Measurements from ENCODE around the gene XPO4. TPM values are rescaled to one million over a fixed set of nuclear protein-coding genes. Genes with fewer than 3 reads are reported as not detected.
A peak's percentile ranks its signal among the peaks of the same experiment; 100 is the strongest.

Gene XPO4
- total and polyA plus RNA-seq, 4 experiments from 2014 or later: 5.2 to 27.4 (median 17.3) TPM

DNA sequence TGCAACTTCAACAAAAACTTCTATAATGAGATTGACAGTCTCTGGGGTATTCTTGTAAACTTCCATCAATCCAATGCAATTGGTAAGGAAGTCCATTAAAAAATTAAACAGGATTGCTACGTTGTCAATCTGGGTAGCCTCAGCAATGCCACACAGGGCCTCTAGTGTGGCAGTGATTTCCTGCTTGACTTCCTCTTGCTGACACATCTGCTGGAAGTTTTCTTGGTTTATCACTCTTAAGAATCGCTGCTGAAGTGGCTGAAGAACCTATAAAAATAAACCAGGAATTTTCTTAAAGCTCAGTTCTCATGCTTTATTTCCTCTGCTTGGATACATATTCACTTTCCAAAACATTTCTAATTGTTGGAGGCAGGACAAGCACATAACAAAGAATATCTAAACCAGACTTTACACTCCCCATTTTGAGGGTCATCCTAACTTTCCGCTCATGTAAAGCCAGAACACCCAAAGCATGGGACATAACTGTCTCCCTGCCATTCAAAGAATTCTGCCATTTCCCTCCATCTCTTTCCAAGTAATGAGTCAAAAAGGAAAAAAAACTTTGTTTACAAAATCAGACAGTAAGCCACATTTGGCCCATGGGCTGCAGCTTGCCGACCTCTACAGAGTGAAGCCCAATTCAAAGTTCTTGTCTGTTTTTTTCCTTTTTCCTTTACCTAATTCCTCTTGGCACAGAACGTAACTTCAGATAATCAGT is 105.6 kb downstream of the XPO4 start:
- Mint-ChIP-seq H3K4me3 (no peak overlapping the region), H3K9me3 (no peaks in the 10 kb centered on the region), H3K36me3 (peaks cover 57 to 65% of the 10 kb centered on the region in 2 donors), H3K27me3 (no peaks in the 10 kb centered on the region), H3K27ac (peak overlapping the region in 5 of 7 donors; percentile 8 to 73 (median 37)), H3K4me1 (peaks cover 10 to 17% (median 14%) of the 10 kb centered on the region in 4 donors)
- H3K36me3 ChIP-seq (ENCODE audit: insufficient read depth, low read length): peaks cover 30% of the 10 kb centered on the region
- H3K27me3 ChIP-seq (ENCODE audit: insufficient read depth, low read length): no peaks in the 10 kb centered on the region
- no peak overlapping the region for H3K27ac ChIP-seq (ENCODE audit: low read depth, low read length)
- POLR2A ChIA-PET (ENCODE audit: partially characterized antibody): no interaction called here
- intact Hi-C loops (cut with micrococcal nuclease): no loop called here
- H3K4me3 ChIP-seq (ENCODE audit: low read length in 2 of 2): no peak overlapping the region
- H3K4me1 ChIP-seq (ENCODE audit: insufficient read depth, low read length): peaks cover 10% of the 10 kb centered on the region
- H3K9me3 ChIP-seq (ENCODE audit: control insufficient read depth in 1 of 2, low read length in 2 of 2): no peaks in the 10 kb centered on the region
- CTCF ChIA-PET (ENCODE audit: partially characterized antibody): no interaction called here
- no peak for DNase-seq

DNA sequence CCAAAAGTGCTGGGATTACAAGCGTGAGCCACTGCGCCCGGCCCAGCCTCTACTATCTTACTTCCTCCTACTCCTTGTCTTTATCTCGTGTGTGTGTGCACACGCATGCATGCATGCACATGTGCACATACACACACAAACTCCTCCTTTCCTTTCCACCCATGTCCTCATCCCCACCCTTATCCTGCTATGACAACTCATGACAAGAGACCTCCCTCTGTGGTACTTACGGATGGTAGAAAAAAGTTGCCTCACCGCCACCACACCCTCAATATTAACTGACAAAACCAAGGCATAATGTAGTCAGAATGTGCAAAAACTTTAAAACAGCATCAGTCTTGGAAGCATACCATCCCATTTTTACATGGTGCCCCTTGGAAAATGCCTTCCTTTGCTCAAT is 112.9 kb downstream of the XPO4 start:
- Mint-ChIP-seq H3K4me1 (peaks cover 0 to 2% (median under 1%) of the 10 kb centered on the region in 4 donors), H3K4me3 (no peak overlapping the region), H3K27me3 (no peaks in the 10 kb centered on the region), H3K27ac (peak overlapping the region in 1 of 7 donors; percentile 58), H3K9me3 (no peaks in the 10 kb centered on the region), H3K36me3 (peaks cover 36 to 55% of the 10 kb centered on the region in 2 donors)
- Histone ChIP-seq H3K9me3 (ENCODE audit: control insufficient read depth in 1 of 2, low read length in 2 of 2) (no peaks in the 10 kb centered on the region), H3K4me1 (ENCODE audit: insufficient read depth, low read length) (no peaks in the 10 kb centered on the region), H3K36me3 (ENCODE audit: insufficient read depth, low read length) (peaks cover 16% of the 10 kb centered on the region), H3K4me3 (ENCODE audit: low read length in 2 of 2) (no peak overlapping the region), H3K27me3 (ENCODE audit: insufficient read depth, low read length) (no peaks in the 10 kb centered on the region), H3K27ac (ENCODE audit: low read depth, low read length) (no peak overlapping the region)
- POLR2A ChIA-PET (ENCODE audit: partially characterized antibody): no interaction called here
- intact Hi-C loops (cut with micrococcal nuclease): no loop called here
- no peak for DNase-seq
- CTCF ChIA-PET (ENCODE audit: partially characterized antibody): no interaction called here

GRCh38 chr13:20788312-20788711 is 114.2 kb downstream of the XPO4 start:
- no peaks in the 10 kb centered on the region for H3K27me3 ChIP-seq (ENCODE audit: insufficient read depth, low read length)
- Mint-ChIP-seq H3K4me1 (peaks cover 0 to 3% (median 1%) of the 10 kb centered on the region in 4 donors), H3K4me3 (no peak overlapping the region), H3K27ac (peak overlapping the region in 1 of 7 donors; percentile 3), H3K27me3 (no peaks in the 10 kb centered on the region), H3K36me3 (peaks cover 33 to 59% of the 10 kb centered on the region in 2 donors), H3K9me3 (no peaks in the 10 kb centered on the region)
- no peaks in the 10 kb centered on the region for H3K9me3 ChIP-seq (ENCODE audit: control insufficient read depth in 1 of 2, low read length in 2 of 2)
- H3K4me3 ChIP-seq (ENCODE audit: low read length in 2 of 2): no peak overlapping the region
- H3K36me3 ChIP-seq (ENCODE audit: insufficient read depth, low read length): peaks cover 26% of the 10 kb centered on the region
- ChIA-PET POLR2A (ENCODE audit: partially characterized antibody) (no interaction called here), CTCF (ENCODE audit: partially characterized antibody) (interaction anchor here (0.7 to 1.4 kb wide), 4 partner anchors 10 to 293 kb away, joined by 3 to 5 read pairs (median 3); no protein-coding TSS in a partner anchor)
- no peak overlapping the region for H3K27ac ChIP-seq (ENCODE audit: low read depth, low read length)
- no peaks in the 10 kb centered on the region for H3K4me1 ChIP-seq (ENCODE audit: insufficient read depth, low read length)
- DNase-seq: no peak
- intact Hi-C loops (cut with micrococcal nuclease): no loop called here

DNA sequence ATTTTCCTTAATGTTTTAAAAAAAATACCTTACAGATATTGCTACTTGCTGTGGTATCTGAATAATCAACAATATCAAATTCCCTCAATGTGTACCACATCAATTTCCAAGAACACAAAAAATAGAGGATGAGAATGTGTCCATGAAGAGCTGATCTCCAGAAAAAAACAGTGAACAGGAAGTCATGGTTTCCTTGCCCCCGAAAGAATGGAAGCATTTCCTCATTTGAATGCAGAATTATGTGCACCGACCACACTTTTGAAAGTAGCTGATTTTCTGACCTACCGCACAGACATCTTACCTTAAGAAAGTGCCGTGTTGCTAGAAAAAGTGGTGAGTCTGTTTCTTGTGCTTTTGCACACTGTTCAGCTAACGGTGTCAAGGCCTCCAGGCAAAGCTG is 115.4 kb downstream of the XPO4 start:
- Mint-ChIP-seq H3K27me3 (no peaks in the 10 kb centered on the region), H3K36me3 (peaks cover 35 to 65% of the 10 kb centered on the region in 2 donors), H3K27ac (peak overlapping the region in 1 of 7 donors; percentile 70), H3K9me3 (no peaks in the 10 kb centered on the region), H3K4me1 (peaks cover 0 to 6% (median 4%) of the 10 kb centered on the region in 4 donors), H3K4me3 (no peak overlapping the region)
- Histone ChIP-seq H3K4me3 (ENCODE audit: low read length in 2 of 2) (no peak overlapping the region), H3K27me3 (ENCODE audit: insufficient read depth, low read length) (no peaks in the 10 kb centered on the region), H3K9me3 (ENCODE audit: control insufficient read depth in 1 of 2, low read length in 2 of 2) (no peaks in the 10 kb centered on the region), H3K4me1 (ENCODE audit: insufficient read depth, low read length) (no peaks in the 10 kb centered on the region), H3K36me3 (ENCODE audit: insufficient read depth, low read length) (peaks cover 29% of the 10 kb centered on the region), H3K27ac (ENCODE audit: low read depth, low read length) (no peak overlapping the region)
- CTCF ChIA-PET (ENCODE audit: partially characterized antibody): interaction anchor here (0.7 to 1.4 kb wide), 5 partner anchors 14 to 227 kb away, joined by 3 to 5 read pairs (median 3); partner anchors contain the start of gene EEF1AKMT1
- POLR2A ChIA-PET (ENCODE audit: partially characterized antibody): interaction anchor here (0.6 to 1.4 kb wide), 2 partner anchors 14 to 294 kb away, joined by 3 to 6 read pairs; partner anchors contain the start of gene EEF1AKMT1
- intact Hi-C loops (cut with micrococcal nuclease): no loop called here
- DNase-seq: no peak

GRCh38 chr13:20782116-20782708 is 120.3 kb downstream of the XPO4 start:
- peak overlapping the region in 1 of 7 donors; percentile 58 for H3K27ac Mint-ChIP-seq
- peaks cover 17 to 41% of the 10 kb centered on the region in 2 donors for H3K36me3 Mint-ChIP-seq
- Histone ChIP-seq H3K9me3 (ENCODE audit: control insufficient read depth in 1 of 2, low read length in 2 of 2) (no peaks in the 10 kb centered on the region), H3K27ac (ENCODE audit: low read depth, low read length) (no peak overlapping the region), H3K36me3 (ENCODE audit: insufficient read depth, low read length) (peaks cover 20% of the 10 kb centered on the region), H3K4me1 (ENCODE audit: insufficient read depth, low read length) (no peaks in the 10 kb centered on the region), H3K27me3 (ENCODE audit: insufficient read depth, low read length) (no peaks in the 10 kb centered on the region), H3K4me3 (ENCODE audit: low read length in 2 of 2) (no peak overlapping the region)
- intact Hi-C loops (cut with micrococcal nuclease): no loop called here
- peaks cover 0 to 6% (median 4%) of the 10 kb centered on the region in 4 donors for H3K4me1 Mint-ChIP-seq
- no peak overlapping the region for H3K4me3 Mint-ChIP-seq
- no peak for DNase-seq
- ChIA-PET CTCF (ENCODE audit: partially characterized antibody) (interaction anchor here (0.7 kb wide), 1 partner anchor 15 kb away, joined by 4 read pairs; no protein-coding TSS in a partner anchor), POLR2A (ENCODE audit: partially characterized antibody) (interaction anchor here (0.6 to 3.4 kb wide), 2 partner anchors 9 to 715 kb away, joined by 3 to 13 read pairs; partner anchors contain the start of gene EEF1AKMT1)
- H3K27me3 Mint-ChIP-seq: no peaks in the 10 kb centered on the region
- no peaks in the 10 kb centered on the region for H3K9me3 Mint-ChIP-seq

DNA sequence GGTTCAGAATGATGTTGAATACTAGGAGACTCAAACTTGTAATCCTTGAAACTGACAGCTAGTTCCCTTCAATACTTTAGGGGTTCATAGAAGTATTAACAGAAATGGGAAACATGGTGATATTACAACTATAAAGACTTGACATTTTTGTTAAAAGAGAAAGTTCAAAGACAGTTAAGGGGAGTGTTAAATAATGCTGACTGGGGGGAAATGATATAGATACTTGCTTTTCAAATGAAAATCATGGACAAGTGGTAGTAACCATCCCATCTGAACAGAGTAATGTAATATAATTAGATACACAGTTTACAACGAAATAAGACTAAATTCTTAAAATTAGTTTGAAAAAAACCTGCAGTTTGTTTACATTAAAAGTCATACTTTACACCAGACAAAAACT is 122.2 kb downstream of the XPO4 start:
- H3K27ac Mint-ChIP-seq: peak overlapping the region in 5 of 7 donors; percentile 15 to 41 (median 22)
- Histone ChIP-seq H3K27ac (ENCODE audit: low read depth, low read length) (no peak overlapping the region), H3K4me1 (ENCODE audit: insufficient read depth, low read length) (no peaks in the 10 kb centered on the region), H3K4me3 (ENCODE audit: low read length in 2 of 2) (no peak overlapping the region), H3K36me3 (ENCODE audit: insufficient read depth, low read length) (peaks cover 20% of the 10 kb centered on the region), H3K27me3 (ENCODE audit: insufficient read depth, low read length) (no peaks in the 10 kb centered on the region), H3K9me3 (ENCODE audit: control insufficient read depth in 1 of 2, low read length in 2 of 2) (no peaks in the 10 kb centered on the region)
- H3K9me3 Mint-ChIP-seq: no peaks in the 10 kb centered on the region
- no peak for DNase-seq
- intact Hi-C loops (cut with micrococcal nuclease): no loop called here
- H3K36me3 Mint-ChIP-seq: peaks cover 14 to 32% of the 10 kb centered on the region in 2 donors
- H3K27me3 Mint-ChIP-seq: no peaks in the 10 kb centered on the region
- no peak overlapping the region for H3K4me3 Mint-ChIP-seq
- H3K4me1 Mint-ChIP-seq: peaks cover 0 to 6% (median 4%) of the 10 kb centered on the region in 4 donors
- CTCF ChIA-PET (ENCODE audit: partially characterized antibody): interaction anchor here (0.8 to 1.3 kb wide), 3 partner anchors 48 to 287 kb away, joined by 3 to 4 read pairs (median 3); no protein-coding TSS in a partner anchor
- POLR2A ChIA-PET (ENCODE audit: partially characterized antibody): no interaction called here

DNA sequence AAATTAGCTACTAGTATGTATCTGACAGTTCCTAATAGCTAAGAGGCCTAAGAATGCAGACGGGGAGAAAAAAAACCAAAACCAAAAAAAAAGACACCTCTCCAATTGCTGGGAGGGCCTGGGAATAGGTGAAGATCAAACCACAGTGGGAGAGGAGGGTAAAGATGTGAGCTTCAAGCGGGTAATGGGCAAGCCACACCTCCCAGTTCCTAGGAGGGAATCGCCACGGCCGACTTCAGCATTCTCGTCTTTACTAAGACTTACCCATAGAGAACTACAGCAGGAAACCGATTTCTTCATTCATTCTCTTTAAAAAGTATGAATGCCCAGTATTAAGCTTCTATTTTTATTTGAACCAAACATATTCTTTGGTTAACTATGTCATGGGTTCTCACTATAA is 123.1 kb downstream of the XPO4 start:
- Mint-ChIP-seq H3K9me3 (no peaks in the 10 kb centered on the region), H3K4me1 (peaks cover 3 to 11% (median 8%) of the 10 kb centered on the region in 4 donors), H3K36me3 (peaks cover 14 to 30% of the 10 kb centered on the region in 2 donors), H3K4me3 (no peak overlapping the region), H3K27ac (peak overlapping the region in 1 of 7 donors; percentile 38), H3K27me3 (no peaks in the 10 kb centered on the region)
- DNase-seq: no peak
- H3K36me3 ChIP-seq (ENCODE audit: insufficient read depth, low read length): peaks cover 12% of the 10 kb centered on the region
- no peak overlapping the region for H3K27ac ChIP-seq (ENCODE audit: low read depth, low read length)
- ChIA-PET POLR2A (ENCODE audit: partially characterized antibody) (no interaction called here), CTCF (ENCODE audit: partially characterized antibody) (interaction anchor here (0.8 to 1.5 kb wide), 5 partner anchors 8 to 286 kb away, joined by 3 to 4 read pairs (median 3); no protein-coding TSS in a partner anchor)
- intact Hi-C loops (cut with micrococcal nuclease): no loop called here
- no peaks in the 10 kb centered on the region for H3K27me3 ChIP-seq (ENCODE audit: insufficient read depth, low read length)
- H3K4me1 ChIP-seq (ENCODE audit: insufficient read depth, low read length): no peaks in the 10 kb centered on the region
- H3K9me3 ChIP-seq (ENCODE audit: control insufficient read depth in 1 of 2, low read length in 2 of 2): no peaks in the 10 kb centered on the region
- H3K4me3 ChIP-seq (ENCODE audit: low read length in 2 of 2): no peak overlapping the region
